GM13976 (cell line): ENCODE results near the gene NCKAP5L.

Experiments
- DNase-seq: peaks from one replicate; pipeline ENCODE4 v3.0.0; 2012; ENCODE audit warnings: low spot score
- in situ Hi-C: fragments of 300-500 bp; cut with MboI; formaldehyde crosslinking; loops from one replicate; pipeline ENCODE4 v1.12.0; 2022; ENCODE audit warnings: low sequenced_read_pairs, mixed read lengths, inconsistent platforms; ENCODE audit not compliant: unreplicated experiment
- TF ChIP-seq, protein P1 (sequence below): IDR thresholded peaks from 2 replicates; pipeline ENCODE4 v1.5.1; 2012; ENCODE audit warnings: borderline replicate concordance, mild to moderate bottlenecking; ENCODE audit not compliant: insufficient read depth; ENCODE audit errors: extremely low read depth, missing control alignments, control extremely low read depth

The NCKAP5L gene

DNA sequence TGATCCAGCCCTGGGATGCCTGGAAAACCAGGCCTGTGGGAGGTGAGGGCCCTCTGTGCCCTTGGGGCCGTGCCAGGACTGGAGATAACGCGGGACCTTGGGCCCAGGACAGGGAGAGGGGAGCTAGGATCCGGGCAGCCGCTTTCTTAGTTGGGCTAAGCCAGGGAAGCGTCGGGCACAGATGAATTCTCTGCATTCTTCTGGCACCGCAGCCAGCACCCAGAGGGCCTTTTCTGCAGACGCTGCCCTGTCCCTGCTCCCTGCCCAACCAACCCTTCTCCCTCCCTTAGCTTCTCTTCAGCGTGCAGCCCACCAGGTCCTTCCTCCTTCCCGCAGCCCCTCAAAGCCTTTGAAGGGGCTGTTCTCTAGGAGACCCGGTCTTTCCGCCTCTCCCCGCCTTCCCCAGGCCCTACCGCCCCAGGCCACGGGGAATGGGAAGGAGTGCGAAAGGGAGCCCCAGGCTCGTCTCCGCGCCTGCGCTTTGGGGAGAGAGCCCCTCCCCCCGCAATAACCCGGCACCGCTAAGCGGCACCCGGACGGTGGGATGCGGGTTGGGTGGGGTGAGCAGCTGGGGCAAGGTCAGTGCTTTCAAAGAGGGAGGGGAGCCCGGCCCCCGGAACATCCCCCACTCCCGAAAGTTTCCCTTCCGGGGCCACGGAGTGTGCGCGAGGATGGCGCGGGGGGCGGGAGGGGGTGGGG, 663 bp downstream of the NCKAP5L start:
- TF ChIP-seq, protein P1, sequence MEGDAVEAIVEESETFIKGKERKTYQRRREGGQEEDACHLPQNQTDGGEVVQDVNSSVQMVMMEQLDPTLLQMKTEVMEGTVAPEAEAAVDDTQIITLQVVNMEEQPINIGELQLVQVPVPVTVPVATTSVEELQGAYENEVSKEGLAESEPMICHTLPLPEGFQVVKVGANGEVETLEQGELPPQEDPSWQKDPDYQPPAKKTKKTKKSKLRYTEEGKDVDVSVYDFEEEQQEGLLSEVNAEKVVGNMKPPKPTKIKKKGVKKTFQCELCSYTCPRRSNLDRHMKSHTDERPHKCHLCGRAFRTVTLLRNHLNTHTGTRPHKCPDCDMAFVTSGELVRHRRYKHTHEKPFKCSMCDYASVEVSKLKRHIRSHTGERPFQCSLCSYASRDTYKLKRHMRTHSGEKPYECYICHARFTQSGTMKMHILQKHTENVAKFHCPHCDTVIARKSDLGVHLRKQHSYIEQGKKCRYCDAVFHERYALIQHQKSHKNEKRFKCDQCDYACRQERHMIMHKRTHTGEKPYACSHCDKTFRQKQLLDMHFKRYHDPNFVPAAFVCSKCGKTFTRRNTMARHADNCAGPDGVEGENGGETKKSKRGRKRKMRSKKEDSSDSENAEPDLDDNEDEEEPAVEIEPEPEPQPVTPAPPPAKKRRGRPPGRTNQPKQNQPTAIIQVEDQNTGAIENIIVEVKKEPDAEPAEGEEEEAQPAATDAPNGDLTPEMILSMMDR: no peak
- DNase-seq: peak; percentile 77
- in situ Hi-C loops: no loop called here

DNA sequence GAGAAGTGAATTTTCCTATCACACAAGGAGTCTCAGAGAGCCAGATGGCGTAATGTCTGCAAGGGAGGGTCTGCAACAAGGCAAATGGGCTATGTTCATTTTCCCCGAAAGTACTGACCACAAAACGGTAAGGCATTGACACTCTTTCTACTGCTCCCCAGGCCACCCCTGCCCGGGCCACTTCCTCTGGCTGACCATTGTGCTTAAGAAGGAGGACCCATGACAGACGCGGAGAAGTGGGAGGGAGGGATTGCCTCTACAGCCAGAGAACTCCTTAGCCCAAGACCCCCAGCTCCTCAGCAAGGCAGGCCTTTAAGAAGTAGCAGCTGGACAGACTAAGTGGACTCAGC, 1.2 kb downstream of the NCKAP5L start:
- in situ Hi-C loops: no loop called here
- TF ChIP-seq, protein P1: no peak
- no peak for DNase-seq

DNA sequence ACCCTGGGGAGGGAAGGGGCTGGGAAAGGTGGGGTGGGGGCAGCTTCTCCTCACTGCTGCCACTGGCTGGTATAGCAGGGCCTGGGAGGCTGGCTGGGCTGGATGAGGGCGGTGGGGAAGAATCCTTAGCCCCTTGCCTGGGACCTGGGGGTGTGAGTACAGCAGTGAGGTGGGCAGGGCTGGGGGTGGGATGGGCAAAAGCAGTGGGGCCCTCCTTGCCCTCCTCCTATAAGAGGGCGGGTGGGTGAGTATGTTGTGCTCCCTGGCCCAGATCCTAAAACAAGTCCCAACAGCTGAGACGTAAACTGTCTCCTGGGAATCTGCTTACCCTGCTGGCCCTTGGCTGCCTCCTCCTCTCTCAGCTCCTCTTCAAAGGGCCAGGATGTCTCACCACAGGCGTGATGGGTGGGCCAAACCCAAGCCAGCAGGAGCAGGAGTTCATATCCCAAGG, 2.2 kb downstream of the NCKAP5L start:
- TF ChIP-seq, protein P1: no peak
- no peak for DNase-seq
- in situ Hi-C loops: no loop called here

DNA sequence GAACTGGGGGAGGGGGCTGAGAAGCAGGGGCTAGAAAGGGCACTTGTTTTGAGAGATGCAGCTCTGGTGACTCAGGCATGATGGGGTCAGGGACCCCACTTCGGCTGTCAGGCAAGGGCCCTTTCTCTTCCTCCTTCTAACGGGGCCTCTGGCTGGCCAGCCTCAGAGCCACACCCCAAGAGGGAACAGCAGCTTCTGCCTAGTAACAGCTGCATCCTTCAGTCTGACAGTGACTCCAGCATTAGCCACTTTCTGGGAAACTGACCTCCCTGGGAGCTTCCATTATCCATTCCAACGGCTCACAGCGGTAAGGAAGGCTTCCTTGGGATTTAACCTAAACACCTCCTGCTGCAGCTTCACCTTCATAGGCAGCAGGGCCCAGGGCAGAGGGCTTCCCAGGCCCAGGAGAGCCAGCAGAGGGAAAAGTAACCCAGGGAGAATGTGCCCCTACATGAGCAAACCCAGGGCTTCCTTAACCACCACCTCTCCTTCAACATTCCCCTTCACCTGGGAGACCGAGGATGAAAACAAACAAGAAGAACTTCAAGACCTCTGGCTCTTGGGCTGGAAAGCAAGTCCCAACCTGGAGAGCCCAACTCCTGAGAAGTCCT, 2.7 kb downstream of the NCKAP5L start:
- peak; percentile 53 for DNase-seq
- in situ Hi-C loops: no loop called here
- TF ChIP-seq, protein P1: no peak

DNA sequence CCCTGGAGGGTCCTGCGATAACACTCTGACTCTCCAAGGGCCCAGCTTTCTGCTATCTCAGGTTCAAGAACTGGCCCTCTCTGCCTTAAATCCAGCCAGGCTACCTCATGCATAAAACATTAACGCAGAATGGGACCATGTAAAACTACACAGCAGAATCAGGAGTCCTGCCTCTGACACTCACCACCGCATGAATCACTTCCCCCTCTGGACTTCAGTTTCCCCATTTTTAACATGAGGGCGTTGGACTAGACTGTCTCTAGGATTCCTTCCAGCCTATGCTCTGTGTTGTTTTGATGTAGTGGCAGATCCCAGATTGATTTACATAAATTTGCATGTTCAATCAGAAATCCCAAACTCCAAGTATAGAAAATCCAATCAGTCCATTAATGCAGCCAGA, 3.3 kb downstream of the NCKAP5L start:
- DNase-seq: no peak
- TF ChIP-seq, protein P1: no peak
- in situ Hi-C loops: no loop called here

DNA sequence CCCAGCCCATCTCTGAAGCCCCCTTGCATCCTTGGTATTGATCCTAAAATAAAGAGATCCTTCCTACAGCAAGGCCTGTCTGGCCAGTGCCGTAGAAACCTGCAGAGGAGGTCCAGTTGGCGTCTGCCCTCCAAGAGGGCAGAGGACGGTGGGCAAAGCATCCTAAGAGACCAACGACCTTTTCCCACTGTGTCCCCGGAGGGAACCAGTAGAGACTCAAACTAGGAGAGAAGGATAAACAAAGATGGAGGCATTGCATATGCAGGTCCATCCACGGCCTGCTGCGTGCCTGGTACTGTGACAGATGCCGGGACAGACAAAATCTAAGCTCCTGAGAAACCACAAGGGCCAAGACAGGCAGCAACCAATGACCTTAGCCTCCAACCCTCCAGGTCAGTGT, 3.8 kb downstream of the NCKAP5L start:
- no peak for DNase-seq
- in situ Hi-C loops: no loop called here
- TF ChIP-seq, protein P1: no peak

DNA sequence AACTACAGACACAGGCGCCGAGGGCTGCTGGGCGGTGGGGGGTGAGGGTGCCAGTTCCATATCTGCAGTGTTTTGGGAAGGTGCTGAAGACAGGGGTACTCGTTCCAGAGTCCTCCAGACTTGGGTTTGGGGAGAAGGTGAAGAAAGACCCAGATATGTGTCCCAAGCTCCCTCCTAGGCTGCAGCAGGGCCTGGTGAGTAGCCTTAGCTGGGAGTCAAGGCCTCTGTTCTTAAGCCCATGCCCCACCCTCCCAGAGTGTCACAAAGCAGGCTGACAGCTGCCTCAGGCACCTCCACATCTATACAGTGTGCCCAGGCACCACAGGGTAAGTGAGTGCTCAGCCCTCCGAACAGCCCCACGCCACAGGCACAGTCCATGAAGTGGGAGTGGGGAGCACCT, 4.3 kb downstream of the NCKAP5L start:
- in situ Hi-C loops: no loop called here
- no peak for DNase-seq
- TF ChIP-seq, protein P1: no peak
